GM21576 (cell line): Measurements from ENCODE around the gene MATN1.
A peak's percentile ranks its signal among the peaks of the same experiment; 100 is the strongest.

ENCODE experiments used
- ATAC-seq: cut with Tn5 transposase; IDR thresholded peaks from one replicate; pipeline ENCODE4 v1.9.1; 2021; ENCODE audit warnings: mild to moderate bottlenecking, moderate library complexity; ENCODE audit not compliant: unreplicated experiment

The MATN1 gene

GRCh38 chr1:30745834-30746208 lies 22.4 kb upstream of the MATN1 start:
- no peak for ATAC-seq

GRCh38 chr1:30745156-30745833 lies 21.9 kb upstream of the MATN1 start:
- ATAC-seq = no peak

GRCh38 chr1:30744060-30744756 lies 20.8 kb upstream of the MATN1 start:
- peak; percentile 36 for ATAC-seq

- ATAC-seq = no peak
These were observed 20.2 kb upstream of the MATN1 start for GRCh38 chr1:30743584-30744059.

- no peak for ATAC-seq
These were observed 19.7 kb upstream of the MATN1 start for GRCh38 chr1:30742963-30743559.

- no peak for ATAC-seq
These were observed 19.0 kb upstream of the MATN1 start for GRCh38 chr1:30742300-30742962.

- no peak for ATAC-seq
These were observed 18.0 kb upstream of the MATN1 start for GRCh38 chr1:30741239-30741894.

- ATAC-seq = no peak
These were observed 17.2 kb upstream of the MATN1 start for GRCh38 chr1:30740251-30741238.

- ATAC-seq = no peak
These were observed 16.2 kb upstream of the MATN1 start for GRCh38 chr1:30739601-30740000.

GRCh38 chr1:30738715-30739559 lies 15.6 kb upstream of the MATN1 start:
- no peak for ATAC-seq

- no peak for ATAC-seq
These were observed 14.8 kb upstream of the MATN1 start for GRCh38 chr1:30738040-30738714.

- ATAC-seq = no peak
These were observed 14.1 kb upstream of the MATN1 start for GRCh38 chr1:30737357-30738039.

- ATAC-seq = no peak
These were observed 12.5 kb upstream of the MATN1 start for GRCh38 chr1:30735668-30736498.

- no peak for ATAC-seq
These were observed 11.7 kb upstream of the MATN1 start for GRCh38 chr1:30735124-30735523.

GRCh38 chr1:30734580-30734979 lies 11.2 kb upstream of the MATN1 start:
- no peak for ATAC-seq

- ATAC-seq = no peak
These were observed 10.7 kb upstream of the MATN1 start for GRCh38 chr1:30734106-30734505.

GRCh38 chr1:30733493-30733892 lies 10.1 kb upstream of the MATN1 start:
- no peak for ATAC-seq
